CD4-positive, alpha-beta T cell treated with Interleukin-4 for 4 hours (primary cell): ENCODE results near the gene SLC19A1.
A peak's percentile ranks its signal among the peaks of the same experiment; 100 is the strongest.

ENCODE experiments used
- DNase-seq: peaks from one replicate; pipeline ENCODE4 v3.0.0-alpha.2; 2020

The SLC19A1 gene

DNA sequence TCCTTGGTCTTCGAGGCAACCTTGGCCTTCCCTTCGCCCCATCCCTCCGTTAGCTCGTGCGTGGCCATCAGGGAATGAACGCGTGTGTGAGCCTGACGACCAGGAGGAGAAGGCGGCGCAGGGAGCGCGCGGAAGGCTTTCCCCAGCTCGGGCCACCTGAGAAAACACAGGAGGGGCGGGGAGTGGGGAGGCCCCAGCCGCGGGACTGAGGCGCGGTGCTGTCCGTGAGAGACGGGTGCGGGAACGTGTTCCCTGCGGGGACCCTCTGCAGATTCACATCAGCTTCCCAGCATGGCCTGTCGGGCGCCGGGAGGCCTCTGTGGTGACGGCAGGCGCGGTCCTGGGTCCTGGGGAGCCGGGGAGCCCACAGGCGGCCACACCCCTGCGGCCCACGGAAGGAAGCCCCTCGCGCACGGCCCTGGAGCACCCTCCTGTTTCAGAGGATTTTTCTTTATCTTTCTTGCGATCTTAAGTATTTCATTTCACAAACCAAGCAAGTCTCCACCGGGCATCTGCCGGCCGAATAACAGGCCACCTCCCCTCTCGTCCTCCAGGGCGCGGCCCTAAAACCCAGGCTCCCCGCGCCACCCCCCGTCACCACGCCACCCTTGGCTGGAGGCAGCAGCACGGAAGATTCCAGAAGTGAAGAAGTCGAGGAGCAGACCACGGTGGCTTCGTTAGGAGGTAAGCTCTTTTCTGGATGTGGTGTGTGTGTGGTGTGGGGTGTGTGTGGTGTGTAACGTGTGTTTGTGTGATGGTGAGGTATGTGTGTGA is 66.3 kb downstream of the SLC19A1 start:
- no peak for DNase-seq

DNA sequence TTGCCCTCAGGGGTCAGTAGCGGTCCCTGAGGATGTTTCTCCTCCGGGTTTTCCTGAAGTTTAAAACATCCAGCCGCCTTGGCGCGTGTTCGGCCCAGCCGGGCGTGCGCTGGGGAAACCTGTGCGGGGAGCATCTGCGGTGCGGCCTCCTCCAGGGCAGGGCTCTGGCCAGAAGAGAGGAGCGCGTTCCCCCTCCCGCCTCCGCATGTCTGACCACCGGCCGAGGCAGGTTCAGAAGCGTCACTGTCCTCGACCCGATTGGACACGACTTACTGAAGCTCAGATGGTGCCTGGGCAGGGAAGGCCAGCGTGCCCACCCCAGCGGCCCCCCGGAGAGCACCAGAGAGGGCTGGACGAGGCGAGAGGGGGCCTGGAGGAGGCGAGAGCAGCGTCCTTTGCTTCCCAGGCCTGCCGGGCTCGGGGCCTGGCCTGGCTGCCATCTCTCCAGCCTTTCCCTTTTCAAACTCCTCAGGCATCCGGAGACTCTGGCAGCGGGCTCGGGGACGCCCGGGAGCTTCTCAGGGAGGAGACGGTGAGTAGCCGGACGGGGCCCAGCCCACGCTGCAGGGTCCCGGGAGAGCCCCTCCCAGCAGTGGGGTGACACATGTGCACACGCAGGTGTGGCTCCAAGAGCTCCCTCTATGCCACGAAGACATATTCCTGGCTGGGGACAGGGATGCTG is 67.1 kb downstream of the SLC19A1 start:
- no peak for DNase-seq

DNA sequence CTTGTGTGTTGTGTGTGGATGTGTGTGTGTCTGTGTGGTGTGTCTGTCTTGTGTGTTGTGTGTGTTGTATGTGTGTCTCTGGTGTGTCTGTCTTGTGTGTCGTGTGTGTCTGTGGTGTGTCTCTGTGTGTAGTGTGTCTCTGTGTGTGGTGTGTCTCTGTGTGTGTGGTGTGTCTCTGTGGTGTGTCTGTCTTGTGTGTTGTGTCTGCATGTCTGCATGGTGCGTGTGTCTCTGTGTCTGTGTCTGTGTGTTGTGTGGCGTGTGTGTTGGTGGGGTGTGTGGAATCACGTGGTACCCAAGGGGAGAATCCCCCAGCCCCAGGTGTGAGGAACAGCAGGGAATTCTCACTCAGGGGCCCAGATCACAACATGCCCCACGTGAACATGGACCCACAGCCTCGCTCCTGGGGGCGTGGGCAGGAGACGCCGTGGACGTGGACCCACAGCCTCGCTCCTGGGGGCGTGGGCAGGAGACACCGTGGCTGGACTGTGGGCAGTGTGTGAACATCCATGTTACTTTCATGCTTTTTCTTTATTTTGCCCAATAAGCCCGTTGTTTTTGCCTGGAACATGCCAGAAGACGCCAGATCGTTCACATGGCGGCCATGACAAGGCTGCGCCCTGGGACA is 67.8 kb downstream of the SLC19A1 start:
- DNase-seq = no peak

DNA sequence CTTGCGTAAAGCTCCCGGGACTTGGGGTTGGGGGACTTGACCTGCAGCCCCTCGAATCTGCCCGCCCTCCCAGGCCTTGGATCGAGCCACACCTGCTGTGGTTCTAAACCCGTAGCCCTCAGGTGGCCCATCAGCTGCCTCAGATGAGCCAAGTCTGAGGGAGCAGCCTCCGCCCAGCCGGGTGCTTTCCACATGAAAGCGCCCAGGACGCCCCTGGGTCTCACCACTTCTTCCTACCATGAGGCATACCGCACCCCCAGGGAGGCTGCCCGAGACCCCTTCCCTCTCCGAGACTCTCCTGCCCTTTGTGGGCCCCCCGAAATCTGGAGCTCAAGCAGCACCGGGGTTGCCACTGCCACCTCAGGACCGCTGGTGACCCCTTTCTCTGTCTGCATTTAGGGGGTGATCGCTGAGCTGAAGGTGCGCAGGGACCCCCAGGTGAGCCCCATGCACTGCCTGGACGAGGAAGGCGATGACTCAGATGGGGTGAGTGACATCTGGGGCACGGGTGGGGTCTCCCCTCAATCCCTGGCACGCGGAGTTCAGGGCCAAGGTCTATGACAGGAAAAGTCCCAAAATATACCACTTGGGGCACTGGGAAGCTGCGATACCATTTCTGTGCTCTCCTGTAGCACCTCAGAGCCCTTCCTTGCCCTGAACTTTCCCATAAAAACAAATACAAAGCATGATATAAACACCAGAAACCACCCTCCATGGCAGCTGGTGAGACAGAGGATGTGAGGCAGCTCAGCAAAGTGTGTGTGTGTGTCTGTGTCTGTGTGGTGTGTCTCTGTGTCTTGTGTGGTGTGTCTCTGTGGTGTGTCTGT is 68.5 kb downstream of the SLC19A1 start:
- no peak for DNase-seq

DNA sequence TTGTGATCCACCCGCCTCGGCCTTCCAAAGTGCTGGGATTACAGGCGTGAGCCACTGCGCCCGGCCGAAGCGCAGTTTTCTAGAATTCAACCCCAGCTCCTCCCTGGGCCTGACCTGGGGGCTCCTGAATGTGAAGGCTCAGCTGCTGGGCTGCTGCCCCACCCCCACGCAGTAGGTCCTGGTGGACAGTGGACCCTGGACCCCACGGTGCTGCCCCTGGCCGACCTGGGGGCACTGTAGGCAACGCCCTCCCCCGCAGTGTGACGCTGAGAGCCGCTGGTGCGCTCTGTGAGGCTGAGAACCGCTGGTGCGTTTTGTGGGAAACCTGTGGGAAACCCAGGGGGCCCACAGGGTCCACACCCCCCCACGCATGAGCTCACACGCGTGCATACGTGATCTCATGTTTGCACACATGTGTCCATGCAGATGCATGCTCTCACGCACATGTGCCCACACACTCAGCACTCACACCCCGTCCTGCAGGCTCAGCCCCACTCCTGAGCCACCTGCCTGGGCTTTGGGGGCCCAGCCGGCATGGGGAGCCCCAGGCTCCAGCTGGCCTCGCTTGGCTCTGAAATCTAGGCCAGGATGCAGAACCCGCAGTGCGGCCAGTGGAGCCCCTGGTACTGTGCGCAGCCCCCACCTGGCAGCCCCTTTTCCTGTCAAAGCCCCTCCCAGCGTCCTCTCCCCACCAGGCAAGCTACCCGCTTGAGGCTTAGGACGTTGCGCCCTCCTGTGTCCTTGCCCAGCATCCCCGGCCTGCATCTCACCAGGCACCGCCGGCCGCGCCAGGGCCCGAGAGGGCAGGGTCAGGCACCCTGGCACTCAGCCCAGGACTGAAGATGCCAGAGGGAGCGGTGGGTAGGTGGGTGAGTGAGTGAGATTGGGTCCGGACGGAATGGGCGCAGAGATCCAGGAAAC is 69.5 kb downstream of the SLC19A1 start:
- no peak for DNase-seq

GRCh38 chr21:45471525-45472221 is 70.6 kb downstream of the SLC19A1 start:
- no peak for DNase-seq

DNA sequence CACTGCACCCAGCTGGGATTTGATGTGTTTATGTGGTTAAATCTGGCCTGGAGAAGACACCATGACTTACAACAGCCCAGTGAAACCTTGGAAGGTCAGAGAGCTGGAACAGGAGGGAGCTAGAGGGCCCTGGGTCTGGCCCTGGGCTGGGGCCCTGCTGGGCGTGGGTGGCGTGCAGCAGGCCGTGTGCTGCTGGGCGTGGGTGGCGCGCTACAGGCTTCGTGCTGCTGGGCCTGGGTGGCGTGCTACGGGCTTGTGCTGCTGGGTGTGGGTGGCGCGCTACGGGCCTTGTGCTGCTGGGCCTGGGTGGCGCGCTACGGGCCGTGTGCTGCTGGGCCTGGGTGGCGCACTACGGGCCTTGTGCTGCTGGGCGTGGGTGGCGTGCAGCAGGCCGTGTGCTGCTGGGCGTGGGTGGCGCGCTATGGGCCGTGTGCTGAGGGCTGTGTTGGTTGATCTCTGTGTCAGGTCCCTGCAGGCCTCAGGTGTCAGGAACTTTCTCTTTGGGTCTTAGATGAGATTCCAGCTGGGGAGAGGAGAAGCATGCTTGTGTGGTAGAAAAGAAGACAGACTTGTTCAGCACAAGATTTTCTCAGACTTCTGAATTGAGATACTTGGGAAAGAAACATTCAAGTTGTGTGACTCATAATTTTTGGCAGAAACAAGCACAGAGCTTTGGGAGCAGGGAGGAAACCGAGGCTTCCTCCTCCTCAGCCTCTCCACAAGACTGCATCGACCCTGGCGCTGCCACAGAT is 71.3 kb downstream of the SLC19A1 start:
- DNase-seq = peak; percentile 31

- no peak for DNase-seq
Observed at GRCh38 chr21:45470087-45470515, 72.1 kb downstream of the SLC19A1 start.

- DNase-seq = no peak
Observed at GRCh38 chr21:45469273-45470086, 72.8 kb downstream of the SLC19A1 start.

DNA sequence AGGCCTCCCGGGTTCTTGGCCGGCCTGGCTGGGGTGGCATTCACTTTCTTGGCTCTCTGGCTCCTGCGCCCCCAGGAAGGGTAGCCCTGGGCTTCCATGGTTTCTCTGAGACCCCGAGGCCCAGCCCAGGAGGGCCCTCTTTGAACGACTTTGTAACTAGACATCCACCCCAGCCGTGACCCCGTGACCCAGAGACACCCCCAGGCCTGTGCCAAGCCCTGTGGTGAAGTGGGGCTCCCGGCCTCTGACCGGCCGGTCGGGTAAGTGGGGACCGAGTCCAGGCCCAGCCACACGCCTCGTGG is 73.3 kb downstream of the SLC19A1 start:
- no peak for DNase-seq

DNA sequence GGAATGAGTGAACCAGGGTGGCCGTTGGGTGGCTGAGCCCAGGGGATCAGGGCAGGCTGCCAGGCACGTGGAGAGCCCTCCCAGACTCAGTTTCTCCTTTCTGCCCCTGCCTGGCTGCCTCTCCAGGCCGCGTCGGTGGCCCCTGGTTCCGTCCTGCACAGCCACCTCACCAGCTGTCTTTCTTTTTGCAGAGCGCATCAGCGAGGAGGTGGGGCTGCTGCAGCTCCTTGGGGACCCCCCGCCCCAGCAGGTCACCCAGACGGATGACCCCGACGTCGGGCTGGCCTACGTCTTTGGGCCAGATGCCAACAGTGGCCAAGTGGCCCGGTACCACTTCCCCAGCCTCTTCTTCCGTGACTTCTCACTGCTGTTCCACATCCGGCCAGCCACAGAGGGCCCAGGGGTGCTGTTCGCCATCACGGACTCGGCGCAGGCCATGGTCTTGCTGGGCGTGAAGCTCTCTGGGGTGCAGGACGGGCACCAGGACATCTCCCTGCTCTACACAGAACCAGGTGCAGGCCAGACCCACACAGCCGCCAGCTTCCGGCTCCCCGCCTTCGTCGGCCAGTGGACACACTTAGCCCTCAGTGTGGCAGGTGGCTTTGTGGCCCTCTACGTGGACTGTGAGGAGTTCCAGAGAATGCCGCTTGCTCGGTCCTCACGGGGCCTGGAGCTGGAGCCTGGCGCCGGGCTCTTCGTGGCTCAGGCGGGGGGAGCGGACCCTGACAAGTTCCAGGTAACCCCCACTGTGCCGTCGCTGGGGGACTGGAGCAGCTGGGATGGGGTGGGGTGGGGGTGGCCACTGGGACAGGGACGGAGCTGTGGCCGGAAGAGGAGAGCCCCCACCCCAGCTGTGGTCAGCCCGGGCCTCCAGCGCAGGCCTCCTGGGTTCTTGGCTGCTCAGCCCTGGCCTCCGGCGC is 73.9 kb downstream of the SLC19A1 start:
- DNase-seq = no peak

GRCh38 chr21:45467221-45467779 is 74.9 kb downstream of the SLC19A1 start:
- DNase-seq = no peak

GRCh38 chr21:45466330-45467220 is 75.7 kb downstream of the SLC19A1 start:
- DNase-seq = no peak

GRCh38 chr21:45465611-45466329 is 76.5 kb downstream of the SLC19A1 start:
- DNase-seq = no peak

DNA sequence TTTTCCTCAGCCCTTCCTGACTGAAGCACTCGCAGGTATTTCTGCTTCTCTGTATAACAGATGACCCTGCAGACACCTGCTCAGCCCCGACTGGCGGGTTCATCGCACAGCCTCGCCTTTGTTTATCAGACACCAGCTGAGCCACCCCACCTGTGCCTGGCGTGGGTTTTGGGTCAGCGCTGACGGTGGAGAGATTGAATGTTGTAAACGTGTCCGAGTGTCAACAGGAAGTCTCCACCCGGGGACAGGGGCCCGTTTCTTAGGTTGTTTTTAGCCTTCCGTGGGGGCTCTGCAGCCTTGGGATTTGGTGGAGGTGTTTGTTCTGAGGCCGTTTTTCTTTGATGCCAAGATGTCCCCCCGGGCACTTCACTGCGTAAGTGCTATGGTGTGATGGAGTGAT is 77.1 kb downstream of the SLC19A1 start:
- no peak for DNase-seq

GRCh38 chr21:45464309-45464708 is 77.9 kb downstream of the SLC19A1 start:
- no peak for DNase-seq

- DNase-seq = no peak
Observed at GRCh38 chr21:45463871-45464270, 78.4 kb downstream of the SLC19A1 start.
